OCI-LY7 (cell line): Measurements from ENCODE around the gene RAX2. TPM values are rescaled to one million over a fixed set of nuclear protein-coding genes. Genes with fewer than 3 reads are reported as not detected.

ENCODE experiments used
- BruUV-seq: library from RNA; stranded (reverse); fragments of 400-500 nt; replicated peaks from 2 replicates; lab custom pipeline; 2021; lab: Mats Ljungman, UMichigan
- CTCF ChIA-PET: fragments of 300-600 bp; sonication (Branson Sonifier 250); formaldehyde crosslinking; loops from one replicate; lab custom pipeline; 2022; ENCODE audit warnings: antibody characterized with exemption; ENCODE audit not compliant: unreplicated experiment; lab: Charles Lee
- POLR2A ChIA-PET: fragments of 300-600 bp; sonication (Branson Sonifier 250); formaldehyde crosslinking; loops from one replicate; lab custom pipeline; 2022; ENCODE audit warnings: antibody characterized with exemption; lab: Charles Lee
- DNase-seq: peaks from one replicate; pipeline ENCODE4 v3.0.0-alpha.2; 2015; ENCODE audit warnings: low spot score
- H2AFZ ChIP-seq: fragments of 200-600 bp; sonication (generic), shearing (Covaris generic); 2 replicates; pipeline ENCODE4 v1.6.1; 2014; ENCODE audit warnings: mild to moderate bottlenecking, antibody characterized with exemption, low read length, moderate library complexity
- H3K27ac ChIP-seq: fragments of 200-600 bp; sonication (generic); 2 replicates; pipeline ENCODE4 v1.5.1; 2014; ENCODE audit warnings: mixed run types, low read depth, mild to moderate bottlenecking, moderate library complexity, low read length, inconsistent platforms; ENCODE audit not compliant: poor library complexity, severe bottlenecking
- H3K36me3 ChIP-seq: fragments of 200-600 bp; sonication (generic); 2 replicates; pipeline ENCODE4 v1.6.1; 2014; ENCODE audit warnings: mild to moderate bottlenecking, antibody characterized with exemption, low read length, moderate library complexity, mixed read lengths; ENCODE audit not compliant: insufficient read depth
- H3K4me1 ChIP-seq: fragments of 200-600 bp; sonication (generic); 2 replicates; pipeline ENCODE4 v1.5.1; 2014; ENCODE audit warnings: mild to moderate bottlenecking, low read length; ENCODE audit not compliant: insufficient read depth, poor library complexity, severe bottlenecking
- H3K4me2 ChIP-seq: fragments of 200-600 bp; sonication (generic); 2 replicates; pipeline ENCODE4 v1.6.1; 2014; ENCODE audit warnings: mild to moderate bottlenecking, low read length
- H3K4me3 ChIP-seq: fragments of 200-600 bp; sonication (generic); 2 replicates; pipeline ENCODE4 v1.5.1; 2014; ENCODE audit warnings: mild to moderate bottlenecking, low read depth, low read length; ENCODE audit not compliant: poor library complexity, severe bottlenecking
- H3K79me2 ChIP-seq: fragments of 200-600 bp; sonication (generic); 2 replicates; pipeline ENCODE4 v1.6.1; 2016; ENCODE audit warnings: low read depth, mild to moderate bottlenecking, low read length, moderate library complexity, mixed read lengths; ENCODE audit not compliant: insufficient read depth
- H3K9me2 ChIP-seq: fragments of 200-600 bp; sonication (generic); 2 replicates; pipeline ENCODE4 v1.6.1; 2016; ENCODE audit warnings: mild to moderate bottlenecking, low read length, mixed read lengths; ENCODE audit not compliant: insufficient read depth
- H3K9me3 ChIP-seq: fragments of 200-600 bp; sonication (generic); 2 replicates; pipeline ENCODE4 v1.6.1; 2014; ENCODE audit warnings: mild to moderate bottlenecking, mixed run types, low read length, mixed read lengths
- H4K20me1 ChIP-seq: fragments of 200-600 bp; sonication (generic); 2 replicates; pipeline ENCODE4 v1.6.1; 2014; ENCODE audit warnings: mild to moderate bottlenecking, antibody characterized with exemption, low read length, moderate library complexity, mixed read lengths; ENCODE audit not compliant: insufficient read depth
- CTCF ChIP-seq: fragments of 200-600 bp; sonication (generic); conservative IDR thresholded peaks from 2 replicates; pipeline ENCODE4 v1.5.1; 2014; ENCODE audit warnings: mild to moderate bottlenecking, antibody characterized with exemption, low read length, moderate library complexity, mixed read lengths
- EZH2phosphoT487 ChIP-seq: fragments of 200-600 bp; sonication (generic); IDR thresholded peaks from 2 replicates; pipeline ENCODE4 v1.6.1; 2018; ENCODE audit warnings: low read depth, borderline replicate concordance, mild to moderate bottlenecking, mixed run types, antibody characterized with exemption, low read length, moderate library complexity, mixed read lengths
- intact Hi-C: fragments of 100-400 bp; cut with micrococcal nuclease; formaldehyde crosslinking; loops from one replicate; pipeline ENCODE4 v1.10.0; 2022; ENCODE audit not compliant: unreplicated experiment
- total RNA-seq, 2 experiments: library from RNA; depleted of rRNA in 1 of 2; stranded (reverse); fragments of >200 nt in 1 of 2; shearing (Covaris generic) in 1 of 2; gene quantifications; 2 replicates each; pipeline ENCODE4 v1.2.3, GENCODE V29; 2014 to 2022

RAX2 gene
- total RNA-seq, 2 experiments from 2014 or later = not detected

DNA sequence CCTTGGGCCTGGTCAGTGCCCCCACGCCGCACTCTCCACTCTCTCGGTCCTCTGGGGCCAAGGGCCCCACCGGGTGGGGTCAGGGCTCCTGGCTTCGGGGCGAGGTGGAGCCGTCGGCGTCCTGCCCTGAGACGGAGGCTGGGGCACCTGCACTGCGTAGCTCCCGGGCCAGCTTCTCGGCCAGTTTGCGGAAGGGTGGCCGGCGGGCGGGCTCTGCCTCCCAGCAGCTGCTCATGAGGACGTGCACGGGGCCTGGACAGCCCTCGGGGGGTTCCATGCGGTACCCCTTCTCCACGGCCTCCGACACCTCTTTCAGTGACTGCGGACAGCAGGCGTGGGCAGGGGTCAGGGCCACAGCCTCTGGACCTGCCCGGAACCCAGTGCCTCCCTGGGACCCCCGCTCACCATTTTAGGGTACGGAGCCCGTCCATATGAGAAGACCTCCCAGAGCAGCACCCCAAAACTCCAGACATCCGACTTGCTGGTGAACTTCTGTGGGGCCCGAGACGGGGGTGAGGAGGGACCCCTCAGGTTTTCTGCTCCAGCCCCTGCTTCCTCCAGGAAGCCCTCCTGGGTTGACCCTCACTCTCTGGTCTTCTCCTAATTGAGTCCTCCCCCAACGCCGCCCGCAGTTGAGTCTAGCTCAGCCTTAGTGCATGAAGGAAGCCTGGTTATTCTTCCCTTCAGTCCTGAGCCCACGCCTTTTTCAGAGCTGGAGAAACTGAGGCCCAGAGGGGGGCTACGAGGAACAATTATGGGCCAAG is 6.3 kb upstream of the RAX2 start:
- H3K4me2 ChIP-seq = no peak overlapping the region
- ChIA-PET POLR2A (no interaction called here), CTCF (no interaction called here)

DNA sequence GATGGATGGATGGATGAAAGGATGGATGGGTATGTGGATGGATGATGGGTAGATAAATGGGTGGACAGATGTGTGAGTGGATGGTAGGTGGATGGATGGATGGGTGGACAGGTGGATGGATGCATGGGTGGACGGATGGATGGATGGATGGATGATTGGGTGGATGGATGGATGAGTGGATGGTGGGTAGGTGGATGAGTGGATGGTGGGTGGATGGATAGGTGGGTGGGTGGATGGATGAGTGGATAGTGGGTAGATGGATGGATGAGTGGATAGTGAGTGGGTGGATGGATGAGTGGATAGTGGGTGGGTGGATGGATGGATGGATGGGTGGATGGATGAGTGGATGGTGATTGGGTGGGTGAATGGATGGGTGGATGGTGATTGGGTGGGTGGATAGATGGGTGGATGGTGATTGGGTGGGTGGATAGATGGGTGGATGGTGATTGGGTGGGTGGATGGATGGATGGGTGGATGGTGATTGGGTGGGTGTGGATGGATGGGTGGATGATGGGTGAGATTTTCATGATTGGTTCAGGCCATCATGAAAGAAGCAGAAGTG is 4.5 kb upstream of the RAX2 start:
- DNase-seq = no peak
- intact Hi-C loops = no loop called here
- Histone ChIP-seq H4K20me1 (no peaks in the 10 kb centered on the region), H3K9me2 (no peaks in the 10 kb centered on the region), H3K36me3 (no peaks in the 10 kb centered on the region), H3K27ac (no peak overlapping the region), H2AFZ (no peak overlapping the region), H3K9me3 (peaks cover 5% of the 10 kb centered on the region; the same call in 1 of the 2 replicates), H3K4me2 (no peak overlapping the region), H3K4me3 (no peak overlapping the region), H3K79me2 (no peaks in the 10 kb centered on the region), H3K4me1 (no peaks in the 10 kb centered on the region)
- TF ChIP-seq CTCF (no peak), EZH2phosphoT487 (no peak)
- CTCF ChIA-PET = no interaction called here
- no TSS peak for BruUV-seq
- POLR2A ChIA-PET = no interaction called here

More for the DNA sequence above, 6.3 kb upstream of the RAX2 start:
- intact Hi-C loops = no loop called here
- Histone ChIP-seq H4K20me1 (no peaks in the 10 kb centered on the region), H3K9me3 (peaks cover 8% of the 10 kb centered on the region; the same call in 1 of the 2 replicates), H3K79me2 (no peaks in the 10 kb centered on the region), H2AFZ (no peak overlapping the region), H3K9me2 (no peaks in the 10 kb centered on the region), H3K4me3 (no peak overlapping the region), H3K27ac (no peak overlapping the region), H3K4me1 (no peaks in the 10 kb centered on the region), H3K36me3 (no peaks in the 10 kb centered on the region)
- no peak for DNase-seq
- no peak for TF ChIP-seq EZH2phosphoT487
- no TSS peak for BruUV-seq

DNA sequence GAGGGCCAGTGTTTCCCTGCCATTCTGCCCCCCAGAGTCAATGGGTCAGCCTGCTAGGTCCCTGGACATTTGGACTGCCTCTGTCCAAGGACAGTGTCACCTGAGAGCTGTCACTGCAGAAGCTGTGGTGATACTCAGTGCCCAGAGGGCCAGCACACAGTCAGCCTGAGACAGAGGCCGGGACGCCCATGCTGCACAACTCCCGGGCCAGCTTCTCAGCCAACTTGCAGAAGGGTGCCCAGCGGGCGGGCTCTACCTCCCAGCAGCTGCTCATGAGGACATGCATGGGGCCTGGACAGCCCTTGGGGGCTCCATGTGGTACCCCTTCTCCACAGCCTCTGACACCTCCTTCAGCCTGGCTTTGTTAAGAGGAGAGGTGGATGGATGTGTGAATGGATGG is 3.8 kb upstream of the RAX2 start:
- no peak for DNase-seq
- no TSS peak for BruUV-seq
- no peaks in the 10 kb centered on the region for H3K79me2 ChIP-seq
- ChIA-PET POLR2A (no interaction called here), CTCF (no interaction called here)
- H3K9me3 ChIP-seq = no peaks in the 10 kb centered on the region
- H3K4me3 ChIP-seq = no peak overlapping the region
- H2AFZ ChIP-seq = no peak overlapping the region
- intact Hi-C loops = no loop called here
- H3K4me1 ChIP-seq = no peaks in the 10 kb centered on the region
- H4K20me1 ChIP-seq = no peaks in the 10 kb centered on the region
- no peak overlapping the region for H3K27ac ChIP-seq
- no peak for TF ChIP-seq CTCF
- H3K36me3 ChIP-seq = no peaks in the 10 kb centered on the region
- H3K4me2 ChIP-seq = no peak overlapping the region
- no peaks in the 10 kb centered on the region for H3K9me2 ChIP-seq
